RWPE1 (cell line): Measurements from ENCODE around the gene ZNF524.
A peak's percentile ranks its signal among the peaks of the same experiment; 100 is the strongest.

Source experiments
- CTCF ChIA-PET: fragments of 350-600 bp; sonication (Branson Sonifier 250); formaldehyde crosslinking; extraction: SDS; loops from one replicate; lab custom pipeline; 2021; lab: Yijun Ruan, JAX
- POLR2A ChIA-PET: fragments of 400-600 bp; formaldehyde crosslinking; extraction: SDS; loops from one replicate; lab custom pipeline; 2020; ENCODE audit warnings: antibody characterized with exemption; ENCODE audit not compliant: low non-redundant PET; lab: Yijun Ruan, JAX
- DNase-seq: peaks from one replicate; pipeline ENCODE4 v3.0.0; 2012; ENCODE audit warnings: low spot score
- H3K27ac ChIP-seq: fragments of 450-650 bp; 2 replicates; pipeline ENCODE4 v1.5.1; 2017
- CTCF ChIP-seq: fragments of 450-650 bp; conservative IDR thresholded peaks from 2 replicates; pipeline ENCODE4 v1.5.1; 2017; ENCODE audit warnings: low read depth, mild to moderate bottlenecking

ZNF524 gene

GRCh38 chr19:55649268-55650125 is 49.4 kb downstream of the ZNF524 start:
- CTCF ChIA-PET: interaction anchor here (0.6 to 0.7 kb wide), 3 partner anchors 41 to 945 kb away, joined by 3 to 5 read pairs (median 4); no protein-coding TSS in a partner anchor
- TF ChIP-seq CTCF: no peak
- DNase-seq: no peak
- POLR2A ChIA-PET: no interaction called here
- H3K27ac ChIP-seq: peak overlapping the region; percentile 96

GRCh38 chr19:55650126-55650557 is 50.1 kb downstream of the ZNF524 start:
- no peak for TF ChIP-seq CTCF
- POLR2A ChIA-PET: no interaction called here
- no peak for DNase-seq
- peak overlapping the region; percentile 96 for H3K27ac ChIP-seq
- CTCF ChIA-PET: interaction anchor here (0.7 kb wide), 1 partner anchor 946 kb away, joined by 3 read pairs; no protein-coding TSS in a partner anchor

- POLR2A ChIA-PET: no interaction called here
- CTCF ChIA-PET: interaction anchor here (0.7 kb wide), 1 partner anchor 947 kb away, joined by 3 read pairs; no protein-coding TSS in a partner anchor
- H3K27ac ChIP-seq: peak overlapping the region; percentile 96
- no peak for TF ChIP-seq CTCF
- DNase-seq: no peak
Observed at GRCh38 chr19:55650602-55651230, 50.6 kb downstream of the ZNF524 start.

GRCh38 chr19:55651236-55651635 is 51.1 kb downstream of the ZNF524 start:
- peak overlapping the region; percentile 96 for H3K27ac ChIP-seq
- ChIA-PET CTCF (no interaction called here), POLR2A (no interaction called here)
- DNase-seq: no peak
- TF ChIP-seq CTCF: no peak

- peak overlapping the region; percentile 98 for H3K27ac ChIP-seq
- TF ChIP-seq CTCF: no peak
- ChIA-PET CTCF (interaction anchor here (0.6 to 0.8 kb wide), 6 partner anchors 19 to 536 kb away, joined by 3 to 7 read pairs (median 4); no protein-coding TSS in a partner anchor), POLR2A (interaction anchor here (0.6 kb wide), 1 partner anchor 1491 kb away, joined by 4 read pairs; no protein-coding TSS in a partner anchor)
- DNase-seq: no peak
Observed at GRCh38 chr19:55652311-55653128, 52.4 kb downstream of the ZNF524 start.
